ENCODE results near the gene HNRNPM.

DNA sequence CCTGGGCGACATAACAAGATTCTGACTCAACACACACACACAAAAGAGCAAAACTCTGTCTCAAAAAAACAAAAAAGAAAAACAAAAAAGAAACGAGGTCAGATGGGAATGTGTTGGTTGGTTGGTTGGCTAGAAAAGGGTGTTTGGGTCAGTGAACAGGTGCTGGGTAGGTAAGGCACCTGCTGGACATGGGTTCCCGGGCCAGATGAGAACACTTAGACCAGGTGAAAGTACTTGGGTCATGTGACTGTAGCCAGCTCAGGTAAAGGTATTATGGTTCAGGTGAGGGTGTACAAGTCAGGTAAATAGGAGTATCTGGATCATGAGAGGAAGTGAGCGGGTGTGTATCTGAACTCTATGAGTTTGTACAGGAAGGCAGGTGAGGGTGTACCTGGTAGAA is 83.7 kb downstream of the HNRNPM start:
- TF ChIP-seq, protein P1, sequence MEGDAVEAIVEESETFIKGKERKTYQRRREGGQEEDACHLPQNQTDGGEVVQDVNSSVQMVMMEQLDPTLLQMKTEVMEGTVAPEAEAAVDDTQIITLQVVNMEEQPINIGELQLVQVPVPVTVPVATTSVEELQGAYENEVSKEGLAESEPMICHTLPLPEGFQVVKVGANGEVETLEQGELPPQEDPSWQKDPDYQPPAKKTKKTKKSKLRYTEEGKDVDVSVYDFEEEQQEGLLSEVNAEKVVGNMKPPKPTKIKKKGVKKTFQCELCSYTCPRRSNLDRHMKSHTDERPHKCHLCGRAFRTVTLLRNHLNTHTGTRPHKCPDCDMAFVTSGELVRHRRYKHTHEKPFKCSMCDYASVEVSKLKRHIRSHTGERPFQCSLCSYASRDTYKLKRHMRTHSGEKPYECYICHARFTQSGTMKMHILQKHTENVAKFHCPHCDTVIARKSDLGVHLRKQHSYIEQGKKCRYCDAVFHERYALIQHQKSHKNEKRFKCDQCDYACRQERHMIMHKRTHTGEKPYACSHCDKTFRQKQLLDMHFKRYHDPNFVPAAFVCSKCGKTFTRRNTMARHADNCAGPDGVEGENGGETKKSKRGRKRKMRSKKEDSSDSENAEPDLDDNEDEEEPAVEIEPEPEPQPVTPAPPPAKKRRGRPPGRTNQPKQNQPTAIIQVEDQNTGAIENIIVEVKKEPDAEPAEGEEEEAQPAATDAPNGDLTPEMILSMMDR (IDR thresholded peaks at IDR 0.05), result no peak
- TF ChIP-seq POLR2A (IDR thresholded peaks at IDR 0.05), result no peak

Measured in testis (tissue), 2 donors.